Measurements from ENCODE around the gene INPP4B.

The INPP4B gene

GRCh38 chr4:142579443-142579842 lies 266.7 kb downstream of the INPP4B start:
- no peak for DNase-seq (ENCODE audit: low read depth, low spot score)

- DNase-seq (ENCODE audit: low read depth, low spot score), result no peak
Measured at GRCh38 chr4:142574306-142574705, 271.8 kb downstream of the INPP4B start.

- no peak for DNase-seq (ENCODE audit: low read depth, low spot score)
Measured at GRCh38 chr4:142572071-142572470, 274.0 kb downstream of the INPP4B start.

- DNase-seq (ENCODE audit: low read depth, low spot score), result no peak
Measured at GRCh38 chr4:142567620-142568451, 278.3 kb downstream of the INPP4B start.

- DNase-seq (ENCODE audit: low read depth, low spot score), result peak; percentile 57
Measured at GRCh38 chr4:142567199-142567598, 278.9 kb downstream of the INPP4B start.

GRCh38 chr4:142566777-142567176 lies 279.3 kb downstream of the INPP4B start:
- DNase-seq (ENCODE audit: low read depth, low spot score), result no peak

- DNase-seq (ENCODE audit: low read depth, low spot score), result no peak
Measured at GRCh38 chr4:142566243-142566642, 279.9 kb downstream of the INPP4B start.

- no peak for DNase-seq (ENCODE audit: low read depth, low spot score)
Measured at GRCh38 chr4:142565771-142566170, 280.3 kb downstream of the INPP4B start.

- DNase-seq (ENCODE audit: low read depth, low spot score), result no peak
Measured at GRCh38 chr4:142563682-142564291, 282.3 kb downstream of the INPP4B start.

- DNase-seq (ENCODE audit: low read depth, low spot score), result no peak
Measured at GRCh38 chr4:142559986-142560385, 286.1 kb downstream of the INPP4B start.

GRCh38 chr4:142558851-142559250 lies 287.2 kb downstream of the INPP4B start:
- no peak for DNase-seq (ENCODE audit: low read depth, low spot score)

GRCh38 chr4:142557239-142557801 lies 288.8 kb downstream of the INPP4B start:
- DNase-seq (ENCODE audit: low read depth, low spot score), result no peak

- DNase-seq (ENCODE audit: low read depth, low spot score), result no peak
Measured at GRCh38 chr4:142556570-142557238, 289.4 kb downstream of the INPP4B start.

- no peak for DNase-seq (ENCODE audit: low read depth, low spot score)
Measured at GRCh38 chr4:142556048-142556447, 290.1 kb downstream of the INPP4B start.

GRCh38 chr4:142554412-142554811 lies 291.7 kb downstream of the INPP4B start:
- no peak for DNase-seq (ENCODE audit: low read depth, low spot score)

GRCh38 chr4:142551517-142552305 lies 294.4 kb downstream of the INPP4B start:
- no peak for DNase-seq (ENCODE audit: low read depth, low spot score)

- no peak for DNase-seq (ENCODE audit: low read depth, low spot score)
Measured at GRCh38 chr4:142550965-142551364, 295.1 kb downstream of the INPP4B start.

- DNase-seq (ENCODE audit: low read depth, low spot score), result no peak
Measured at GRCh38 chr4:142549726-142550463, 296.2 kb downstream of the INPP4B start.

GRCh38 chr4:142549248-142549647 lies 296.9 kb downstream of the INPP4B start:
- DNase-seq (ENCODE audit: low read depth, low spot score), result no peak

- DNase-seq (ENCODE audit: low read depth, low spot score), result no peak
Measured at GRCh38 chr4:142548491-142548890, 297.6 kb downstream of the INPP4B start.

GRCh38 chr4:142547974-142548373 lies 298.1 kb downstream of the INPP4B start:
- DNase-seq (ENCODE audit: low read depth, low spot score), result no peak
